GM13977 (cell line): ENCODE results near the gene DRAXIN.

Experiments used
- DNase-seq: peaks from one replicate; pipeline ENCODE4 v3.0.0; 2012; ENCODE audit warnings: low spot score
- CTCF ChIP-seq: IDR thresholded peaks from 2 replicates; pipeline ENCODE4 v1.5.1; 2012; ENCODE audit warnings: mild to moderate bottlenecking, control low read depth; ENCODE audit not compliant: insufficient read depth; ENCODE audit errors: extremely low read depth, missing control alignments
- in situ Hi-C: fragments of 300-500 bp; cut with MboI; formaldehyde crosslinking; loops from one replicate; pipeline ENCODE4 v1.12.0; 2022; ENCODE audit warnings: low sequenced_read_pairs, low pct_unique_long_range_greater_than_20kb, mixed read lengths, inconsistent platforms; ENCODE audit not compliant: unreplicated experiment

DRAXIN gene

DNA sequence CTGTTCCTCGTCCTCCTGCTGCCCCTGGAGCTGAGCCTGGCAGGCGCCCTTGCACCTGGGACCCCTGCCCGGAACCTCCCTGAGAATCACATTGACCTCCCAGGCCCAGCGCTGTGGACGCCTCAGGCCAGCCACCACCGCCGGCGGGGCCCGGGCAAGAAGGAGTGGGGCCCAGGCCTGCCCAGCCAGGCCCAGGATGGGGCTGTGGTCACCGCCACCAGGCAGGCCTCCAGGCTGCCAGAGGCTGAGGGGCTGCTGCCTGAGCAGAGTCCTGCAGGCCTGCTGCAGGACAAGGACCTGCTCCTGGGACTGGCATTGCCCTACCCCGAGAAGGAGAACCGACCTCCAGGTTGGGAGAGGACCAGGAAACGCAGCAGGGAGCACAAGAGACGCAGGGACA lies 14.8 kb downstream of the DRAXIN start:
- no peak for TF ChIP-seq CTCF
- in situ Hi-C loops: no loop called here
- no peak for DNase-seq

DNA sequence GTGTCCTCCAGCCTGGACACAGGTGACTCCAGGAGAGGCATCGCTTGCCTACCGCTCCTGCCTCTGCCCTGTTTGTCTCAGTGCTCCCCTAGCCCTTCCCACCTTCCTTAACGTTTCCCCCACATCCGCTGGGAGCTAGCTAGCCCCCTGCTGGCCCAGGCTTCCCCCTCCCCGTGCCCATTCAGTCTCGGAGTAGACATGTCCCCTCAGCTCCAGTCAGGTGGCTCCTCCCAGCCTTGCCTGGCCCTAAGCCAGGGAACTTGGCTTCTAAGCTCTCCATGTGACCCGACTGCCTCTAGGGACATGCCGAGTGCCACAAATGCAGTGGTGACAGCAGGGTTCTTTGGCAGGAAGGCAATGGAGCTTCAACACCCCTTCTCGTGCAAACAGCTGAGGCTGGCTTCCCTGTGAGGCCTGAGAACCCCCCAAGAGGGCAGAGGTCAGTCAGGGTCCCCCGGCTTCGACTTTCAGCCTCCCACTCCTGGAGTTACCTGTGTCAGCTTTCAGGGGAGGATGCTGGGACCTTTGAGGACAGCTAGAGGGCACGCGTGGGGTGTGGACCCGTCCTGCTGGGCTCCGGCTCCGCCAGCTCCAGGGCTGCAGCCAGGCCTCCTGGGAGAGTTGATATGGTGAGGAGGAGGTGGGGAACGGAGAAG lies 16.2 kb downstream of the DRAXIN start:
- no peak for DNase-seq
- no peak for TF ChIP-seq CTCF
- in situ Hi-C loops: no loop called here

DNA sequence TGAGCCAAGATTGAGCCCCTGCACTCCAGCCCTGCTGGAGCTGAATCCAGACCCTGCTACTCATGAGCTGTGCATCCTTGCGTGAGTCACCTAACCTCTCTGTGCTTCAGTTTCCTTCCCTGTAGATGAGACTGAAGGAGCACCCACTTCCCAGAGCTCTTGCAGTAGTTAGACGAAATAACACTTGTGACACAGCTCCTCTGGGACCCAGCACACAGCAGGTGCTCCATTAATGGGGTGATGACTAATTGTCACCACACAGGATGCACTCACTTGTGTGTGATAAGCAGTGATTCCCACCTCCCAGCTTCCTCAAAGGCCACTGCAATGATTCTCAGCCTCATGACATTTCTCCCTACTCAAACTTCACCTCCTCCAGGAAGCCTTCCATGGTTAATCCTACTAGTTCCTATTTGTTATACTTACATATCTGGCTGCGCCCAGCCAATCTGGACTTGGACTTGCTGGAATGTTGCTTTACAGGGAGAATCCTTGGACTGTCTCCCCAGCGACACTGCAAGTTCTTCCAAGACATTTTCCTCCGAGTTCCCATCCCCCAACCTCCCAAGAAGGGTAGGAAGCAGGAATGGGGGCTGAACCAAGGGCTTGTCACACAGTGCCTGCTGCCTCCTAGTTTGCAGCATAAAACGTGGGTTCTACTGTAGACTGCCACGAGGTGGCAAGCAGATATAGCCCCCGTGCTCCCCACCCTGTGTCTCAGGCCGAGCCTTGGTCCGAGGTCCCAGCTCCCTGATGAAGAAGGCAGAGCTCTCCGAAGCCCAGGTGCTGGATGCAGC lies 17.2 kb downstream of the DRAXIN start:
- no peak for TF ChIP-seq CTCF
- DNase-seq: no peak
- in situ Hi-C loops: no loop called here

DNA sequence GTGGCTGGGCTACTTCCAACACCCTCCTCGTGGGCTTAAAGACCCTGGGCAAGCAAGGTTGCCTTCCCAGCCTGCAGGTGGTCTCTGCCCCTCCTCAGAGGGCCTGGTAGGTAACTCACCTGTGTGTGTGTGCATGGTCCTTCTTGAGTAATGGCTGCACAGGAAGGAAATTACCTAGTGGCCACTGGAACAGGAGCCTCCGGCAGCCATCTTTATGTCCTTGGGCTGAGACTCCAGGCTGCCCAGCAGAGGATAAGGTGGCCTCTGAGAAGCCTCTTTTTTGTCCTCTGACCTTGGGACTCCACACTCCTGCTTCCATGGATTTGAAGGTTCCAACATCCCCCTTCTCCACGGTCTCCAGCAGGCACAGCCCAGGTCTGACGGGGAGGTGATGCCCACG lies 20.0 kb downstream of the DRAXIN start:
- TF ChIP-seq CTCF: no peak
- no peak for DNase-seq
- in situ Hi-C loops: loop anchor here (10.0 kb wide), 1 partner anchor 47 kb away; the partner anchor contains the start of gene FBXO6

- in situ Hi-C loops: loop anchor here (10.0 kb wide), 1 partner anchor 47 kb away; the partner anchor contains the start of gene FBXO6
- TF ChIP-seq CTCF: no peak
- DNase-seq: no peak
Measured at GRCh38 chr1:11712285-11712684, 20.8 kb downstream of the DRAXIN start.

DNA sequence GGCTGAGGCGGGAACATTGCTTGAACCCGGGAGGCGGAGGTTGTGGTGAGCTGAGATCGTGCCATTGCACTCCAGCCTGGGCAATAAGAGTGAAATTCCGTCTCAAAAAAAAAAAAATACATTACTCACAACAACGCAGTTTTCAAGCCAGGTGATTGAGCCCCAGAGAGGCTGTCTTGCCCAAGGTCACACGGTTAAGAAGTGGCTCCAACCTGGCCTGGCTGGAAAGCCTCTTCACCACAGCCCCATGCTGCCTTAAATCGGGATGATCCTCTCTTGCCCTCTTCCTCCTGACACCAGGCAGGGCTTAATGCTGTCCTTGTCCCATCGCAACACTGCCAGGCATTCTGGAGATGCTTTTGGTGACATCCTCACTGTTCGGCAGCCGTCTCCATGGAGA lies 21.6 kb downstream of the DRAXIN start:
- DNase-seq: no peak
- no peak for TF ChIP-seq CTCF
- in situ Hi-C loops: loop anchor here (10.0 kb wide), 1 partner anchor 48 kb away; the partner anchor contains the start of gene FBXO6
